ENCODE measurements around the gene SFSWAP.
"Not testable (repeated sequence)": the region's sequence is repeated elsewhere in the genome, so short reads cannot be mapped to it uniquely, and the experiment has no call there.

SFSWAP gene

GRCh38 chr12:131672941-131673887, 37.7 kb upstream of the SFSWAP start:
- DNase-seq (ENCODE audit: extremely low read depth, low read depth), result no peak
- no peak for TF ChIP-seq CTCF (IDR thresholded peaks at IDR 0.05; ENCODE audit: low read depth, low read length)

GRCh38 chr12:131673888-131674257, 37.0 kb upstream of the SFSWAP start:
- no peak for DNase-seq (ENCODE audit: extremely low read depth, low read depth)
- no peak for TF ChIP-seq CTCF (IDR thresholded peaks at IDR 0.05; ENCODE audit: low read depth, low read length)

- DNase-seq (ENCODE audit: extremely low read depth, low read depth), result no peak
- no peak for TF ChIP-seq CTCF (IDR thresholded peaks at IDR 0.05; ENCODE audit: low read depth, low read length)
These were observed 36.5 kb upstream of the SFSWAP start for GRCh38 chr12:131674373-131674772.

GRCh38 chr12:131675126-131676080, 35.5 kb upstream of the SFSWAP start:
- no peak for DNase-seq (ENCODE audit: extremely low read depth, low read depth)
- TF ChIP-seq CTCF (IDR thresholded peaks at IDR 0.05; ENCODE audit: low read depth, low read length), result no peak

GRCh38 chr12:131676544-131676943, 34.3 kb upstream of the SFSWAP start:
- no peak for DNase-seq (ENCODE audit: extremely low read depth, low read depth)
- no peak for TF ChIP-seq CTCF (IDR thresholded peaks at IDR 0.05; ENCODE audit: low read depth, low read length)

- not testable (repeated sequence) for DNase-seq (ENCODE audit: extremely low read depth, low read depth)
These were observed 33.8 kb upstream of the SFSWAP start for GRCh38 chr12:131677067-131677466.

- TF ChIP-seq CTCF (IDR thresholded peaks at IDR 0.05; ENCODE audit: low read depth, low read length), result no peak
- DNase-seq (ENCODE audit: extremely low read depth, low read depth), result no peak
These were observed 33.2 kb upstream of the SFSWAP start for GRCh38 chr12:131677699-131678098.

GRCh38 chr12:131678389-131679181, 32.3 kb upstream of the SFSWAP start:
- DNase-seq (ENCODE audit: extremely low read depth, low read depth), result not testable (repeated sequence)

GRCh38 chr12:131679186-131679585, 31.7 kb upstream of the SFSWAP start:
- not testable (repeated sequence) for DNase-seq (ENCODE audit: extremely low read depth, low read depth)

GRCh38 chr12:131679816-131680215, 31.1 kb upstream of the SFSWAP start:
- not testable (repeated sequence) for DNase-seq (ENCODE audit: extremely low read depth, low read depth)

Data from AG09319 (cell line).